Prostate gland (tissue), 2 donors: ENCODE measurements around the gene FAM107B. TPM values are rescaled to one million over a fixed set of nuclear protein-coding genes. Genes with fewer than 3 reads are reported as not detected.
"Not testable (repeated sequence)": the region's sequence is repeated elsewhere in the genome, so short reads cannot be mapped to it uniquely, and the experiment has no call there.

Source experiments
- DNase-seq: peaks from one replicate; pipeline ENCODE4 v3.0.0-alpha.2; 2019; ENCODE audit warnings: low spot score
- H3K27ac ChIP-seq, 2 donors: fragments of 200-600 bp; sonication (generic); 2 replicates each; pipeline ENCODE4 v1.5.1; 2017 to 2019
- H3K27me3 ChIP-seq: fragments of 200-600 bp; sonication (generic); replicated peaks from 2 replicates; pipeline ENCODE4 v1.5.1; 2019; ENCODE audit not compliant: insufficient read depth
- H3K36me3 ChIP-seq, 2 donors: fragments of 200-600 bp; sonication (generic); 1 replicate in 1 of 2; 2 replicates in 1 of 2; pipeline versions ENCODE4 v1.5.1 to v1.8.1; 2017 to 2019
- H3K4me1 ChIP-seq: fragments of 200-600 bp; sonication (generic); replicated peaks from 2 replicates; pipeline ENCODE4 v1.5.1; 2019
- H3K4me3 ChIP-seq, 2 donors: fragments of 200-600 bp; sonication (generic); 2 replicates each; pipeline ENCODE4 v1.5.1; 2017 to 2019
- H3K9me3 ChIP-seq: fragments of 200-600 bp; sonication (generic); 2 replicates; pipeline ENCODE4 v1.5.1; 2017
- POLR2A ChIP-seq: fragments of 450-650 bp; IDR thresholded peaks from one replicate; pipeline ENCODE4 v1.6.1; 2016; ENCODE audit warnings: antibody characterized with exemption, mild to moderate bottlenecking
- POLR2AphosphoS5 ChIP-seq: sonication (generic); formaldehyde crosslinking; IDR thresholded peaks from one replicate; pipeline ENCODE4 v1.6.1; 2017; ENCODE audit warnings: antibody characterized with exemption
- WGBS: methylation state at CpG from one replicate; pipeline ENCODE4 v1.1.5; 2018; 5-methylcytosine and 5-hydroxymethylcytosine counted together
- intact Hi-C: fragments of 100-400 bp; cut with DNase I; formaldehyde crosslinking; loops from one replicate; pipeline ENCODE4 v1.14.2; 2022
- total RNA-seq, 2 donors: library from RNA; depleted of rRNA; stranded (reverse); fragments of >200 nt; gene quantifications; one replicate each; pipeline ENCODE4 v1.1.0, GENCODE V29; 2016
- TF ChIP-seq, protein P1 (sequence below), 4 experiments: fragments of 200-600 bp in 2 of 4; fragments of 450-650 bp in 2 of 4; sonication (generic) in 2 of 4; IDR thresholded peaks; 1 replicate in 3 of 4; 2 replicates in 1 of 4; pipeline ENCODE4 v1.5.1; 2016 to 2019; ENCODE audit warnings: antibody characterized with exemption in 4 of 4, mild to moderate bottlenecking in 2 of 4, moderate library complexity in 2 of 4

FAM107B gene
- total RNA-seq, 2 donors from 2014 or later = 32.9 to 63.9 TPM

DNA sequence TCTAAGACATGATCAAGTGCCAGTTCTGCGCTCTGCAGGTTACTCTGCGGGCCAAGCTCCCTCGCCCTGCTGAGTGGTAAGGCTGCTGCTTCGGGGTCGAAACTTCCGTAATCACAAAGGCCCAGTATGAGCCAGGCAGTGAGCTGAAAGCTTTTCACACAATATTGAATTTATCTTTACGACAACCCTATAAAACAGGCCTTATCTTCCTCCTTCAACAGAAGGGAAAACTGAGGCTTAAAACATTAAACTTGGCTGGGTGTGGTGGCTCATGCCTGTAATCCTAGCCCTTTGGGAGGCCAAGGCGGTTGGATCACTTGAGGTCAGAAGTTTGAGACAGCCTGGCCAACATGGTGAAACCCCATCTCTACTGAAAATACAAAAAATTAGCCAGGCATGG is 83.3 kb downstream of the FAM107B start:
- DNase-seq = no peak
- WGBS = 88% methylated on average over 8 of the region's 8 CpGs
- Histone ChIP-seq H3K36me3 (no peaks in the 10 kb centered on the region), H3K27ac (no peak overlapping the region), H3K4me3 (no peak overlapping the region), H3K27me3 (no peaks in the 10 kb centered on the region), H3K9me3 (no peaks in the 10 kb centered on the region), H3K4me1 (no peaks in the 10 kb centered on the region)
- intact Hi-C loops = no loop called here
- TF ChIP-seq POLR2A (no peak), POLR2AphosphoS5 (no peak)
- TF ChIP-seq, protein P1, sequence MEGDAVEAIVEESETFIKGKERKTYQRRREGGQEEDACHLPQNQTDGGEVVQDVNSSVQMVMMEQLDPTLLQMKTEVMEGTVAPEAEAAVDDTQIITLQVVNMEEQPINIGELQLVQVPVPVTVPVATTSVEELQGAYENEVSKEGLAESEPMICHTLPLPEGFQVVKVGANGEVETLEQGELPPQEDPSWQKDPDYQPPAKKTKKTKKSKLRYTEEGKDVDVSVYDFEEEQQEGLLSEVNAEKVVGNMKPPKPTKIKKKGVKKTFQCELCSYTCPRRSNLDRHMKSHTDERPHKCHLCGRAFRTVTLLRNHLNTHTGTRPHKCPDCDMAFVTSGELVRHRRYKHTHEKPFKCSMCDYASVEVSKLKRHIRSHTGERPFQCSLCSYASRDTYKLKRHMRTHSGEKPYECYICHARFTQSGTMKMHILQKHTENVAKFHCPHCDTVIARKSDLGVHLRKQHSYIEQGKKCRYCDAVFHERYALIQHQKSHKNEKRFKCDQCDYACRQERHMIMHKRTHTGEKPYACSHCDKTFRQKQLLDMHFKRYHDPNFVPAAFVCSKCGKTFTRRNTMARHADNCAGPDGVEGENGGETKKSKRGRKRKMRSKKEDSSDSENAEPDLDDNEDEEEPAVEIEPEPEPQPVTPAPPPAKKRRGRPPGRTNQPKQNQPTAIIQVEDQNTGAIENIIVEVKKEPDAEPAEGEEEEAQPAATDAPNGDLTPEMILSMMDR (IDR thresholded peaks at IDR 0.05) = no peak

GRCh38 chr10:14688606-14689005 is 86.1 kb downstream of the FAM107B start:
- Histone ChIP-seq H3K4me1 (no peaks in the 10 kb centered on the region), H3K4me3 (no peak overlapping the region), H3K27ac (no peak overlapping the region), H3K9me3 (no peaks in the 10 kb centered on the region), H3K27me3 (no peaks in the 10 kb centered on the region), H3K36me3 (no peaks in the 10 kb centered on the region)
- no peak for TF ChIP-seq POLR2A
- TF ChIP-seq, protein P1 (IDR thresholded peaks at IDR 0.05) = no peak
- no peak for TF ChIP-seq POLR2AphosphoS5
- 48% methylated on average over 5 of the region's 5 CpGs for WGBS
- DNase-seq = no peak
- intact Hi-C loops = no loop called here

DNA sequence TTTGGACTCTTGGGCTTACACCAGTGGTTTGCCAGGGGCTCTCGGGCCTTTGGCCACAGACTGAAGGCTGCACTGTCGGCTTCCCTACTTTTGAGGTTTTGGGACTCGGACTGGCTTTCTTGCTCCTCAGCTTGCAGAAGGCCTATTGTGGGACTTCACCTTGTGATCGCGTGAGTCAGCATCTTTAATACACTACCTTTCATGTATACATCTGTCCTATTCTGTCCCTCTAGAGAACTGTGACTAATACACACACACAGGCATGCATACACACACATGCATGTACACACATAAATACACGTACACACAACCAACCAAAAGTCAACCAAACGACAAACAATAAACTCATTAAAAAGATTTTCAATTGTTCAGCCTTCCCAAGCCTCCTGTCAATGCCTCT is 86.5 kb downstream of the FAM107B start:
- intact Hi-C loops, DNase-seq, H3K27ac ChIP-seq, H3K4me3 ChIP-seq, H3K9me3 ChIP-seq, H3K27me3 ChIP-seq, H3K36me3 ChIP-seq, H3K4me1 ChIP-seq: not testable (repeated sequence)
- WGBS = 84% methylated on average over 7 of the region's 7 CpGs

- H3K9me3 ChIP-seq = no peaks in the 10 kb centered on the region
Measured at GRCh38 chr10:14687340-14687739, 87.4 kb downstream of the FAM107B start.

GRCh38 chr10:14686356-14686755 is 88.3 kb downstream of the FAM107B start:
- no peak overlapping the region for H3K4me3 ChIP-seq
- no peak overlapping the region for H3K27ac ChIP-seq
- WGBS = 84% methylated on average over 5 of the region's 5 CpGs
- H3K9me3 ChIP-seq = no peaks in the 10 kb centered on the region
- no peak for DNase-seq
- TF ChIP-seq POLR2A (no peak), POLR2AphosphoS5 (no peak)
- TF ChIP-seq, protein P1 (IDR thresholded peaks at IDR 0.05) = no peak
- no peaks in the 10 kb centered on the region for H3K27me3 ChIP-seq
- H3K4me1 ChIP-seq = no peaks in the 10 kb centered on the region
- H3K36me3 ChIP-seq = no peaks in the 10 kb centered on the region
- intact Hi-C loops = no loop called here

More at GRCh38 chr10:14687340-14687739, 87.4 kb downstream of the FAM107B start:
- H3K4me1 ChIP-seq = no peaks in the 10 kb centered on the region
- no peak for DNase-seq
- H3K4me3 ChIP-seq = no peak overlapping the region
- no peaks in the 10 kb centered on the region for H3K27me3 ChIP-seq
- intact Hi-C loops = no loop called here
- H3K36me3 ChIP-seq = no peaks in the 10 kb centered on the region
- no peak for TF ChIP-seq POLR2AphosphoS5
- TF ChIP-seq, protein P1 (IDR thresholded peaks at IDR 0.05) = no peak
- TF ChIP-seq POLR2A = no peak
- no peak overlapping the region for H3K27ac ChIP-seq
- 58% methylated on average over 1 of the region's 1 CpG for WGBS
